Fibroblast of lung (primary cell): ENCODE results near the gene DDX19B.
"Not testable (repeated sequence)": the region's sequence is repeated elsewhere in the genome, so short reads cannot be mapped to it uniquely, and the experiment has no call there.

Experiments
- CTCF ChIP-seq, 2 donors: IDR thresholded peaks in 1 of 2; conservative IDR thresholded peaks in 1 of 2; 1 replicate in 1 of 2; 2 replicates in 1 of 2; pipeline ENCODE4 v1.5.1; 2011 to 2012; ENCODE audit warnings: low read length in 2 of 2, control low read depth in 1 of 2, inconsistent platforms in 1 of 2, low read depth in 1 of 2, mild to moderate bottlenecking in 1 of 2
- EZH2 ChIP-seq: IDR thresholded peaks from 2 replicates; pipeline ENCODE4 v1.5.1; 2012; ENCODE audit warnings: low read length, control low read depth, mild to moderate bottlenecking; ENCODE audit errors: missing control alignments

- TF ChIP-seq CTCF (conservative IDR thresholded peaks at IDR 0.05 in 1 of 2, IDR thresholded peaks at IDR 0.05 in 1 of 2; ENCODE audit: low read depth in 1 of 2, low read length in 2 of 2); EZH2: not testable (repeated sequence)
Measured at GRCh38 chr16:70249697-70250096, 49.3 kb upstream of the DDX19B start.
